Fibroblast of lung (primary cell): Measurements from ENCODE around the gene NINL. TPM values are rescaled to one million over a fixed set of nuclear protein-coding genes. Genes with fewer than 3 reads are reported as not detected.

Experiments
- DNase-seq, 2 donors: peaks; one replicate each; pipeline versions ENCODE4 v3.0.0 to v3.0.0-alpha.2; 2010; ENCODE audit warnings: low read depth in 2 of 2
- H2AFZ ChIP-seq: 2 replicates; pipeline ENCODE4 v1.5.1; 2012; ENCODE audit warnings: low read length, control low read depth, inconsistent platforms
- H3K27ac ChIP-seq: 2 replicates; pipeline ENCODE4 v1.5.1; 2011; ENCODE audit warnings: low read length, control low read depth; ENCODE audit not compliant: insufficient read depth
- H3K27me3 ChIP-seq: 2 replicates; pipeline ENCODE4 v1.5.1; 2011; ENCODE audit warnings: mild to moderate bottlenecking, low read length; ENCODE audit not compliant: control insufficient read depth, insufficient read depth
- H3K36me3 ChIP-seq: 2 replicates; pipeline ENCODE4 v1.5.1; 2011; ENCODE audit warnings: low read length; ENCODE audit not compliant: control insufficient read depth, insufficient read depth
- H3K4me1 ChIP-seq: 2 replicates; pipeline ENCODE4 v1.5.1; 2011; ENCODE audit warnings: low read length; ENCODE audit not compliant: control insufficient read depth, insufficient read depth; ENCODE audit errors: extremely low read depth
- H3K4me2 ChIP-seq: 2 replicates; pipeline ENCODE4 v1.5.1; 2011; ENCODE audit warnings: low read length, control low read depth; ENCODE audit not compliant: insufficient read depth; ENCODE audit errors: extremely low read depth
- H3K4me3 ChIP-seq, 4 experiments: fragments of 200-600 bp in 1 of 4; sonication (generic) in 1 of 4; replicated peaks in 1 of 4; 2 replicates each; pipeline ENCODE4 v1.5.1; 2011 to 2016; ENCODE audit warnings: low read length in 4 of 4, low read depth in 3 of 4, mild to moderate bottlenecking in 3 of 4, control low read depth in 2 of 4, inconsistent platforms in 1 of 4, mixed read lengths in 1 of 4; ENCODE audit not compliant: insufficient read depth in 1 of 4; ENCODE audit errors: control extremely low read depth in 1 of 4
- H3K79me2 ChIP-seq: 2 replicates; pipeline ENCODE4 v1.5.1; 2012; ENCODE audit warnings: mild to moderate bottlenecking, low read length, inconsistent platforms; ENCODE audit not compliant: control insufficient read depth, insufficient read depth
- H3K9ac ChIP-seq: 2 replicates; pipeline ENCODE4 v1.5.1; 2011; ENCODE audit warnings: mild to moderate bottlenecking, low read length, control low read depth; ENCODE audit not compliant: insufficient read depth
- H3K9me3 ChIP-seq: 2 replicates; pipeline ENCODE4 v1.5.1; 2012; ENCODE audit warnings: low read depth, low read length; ENCODE audit not compliant: control insufficient read depth, insufficient read depth
- H4K20me1 ChIP-seq: 2 replicates; pipeline ENCODE4 v1.5.1; 2011; ENCODE audit warnings: low read length; ENCODE audit not compliant: control insufficient read depth, insufficient read depth; ENCODE audit errors: extremely low read depth
- EZH2 ChIP-seq: IDR thresholded peaks from 2 replicates; pipeline ENCODE4 v1.5.1; 2012; ENCODE audit warnings: low read length, control low read depth, mild to moderate bottlenecking; ENCODE audit errors: missing control alignments
- polyA plus RNA-seq, 2 donors: library from polyadenylated mRNA; depleted of rRNA in 1 of 2; stranded (reverse) in 1 of 2; unstranded in 1 of 2; fragments of >200 nt; gene quantifications; 2 replicates each; pipeline ENCODE4 v1.2.1, GENCODE V29; 2011 to 2012; ENCODE audit warnings: missing spikeins in 1 of 2
- total RNA-seq: library from RNA; depleted of rRNA; stranded (reverse); fragments of >200 nt; gene quantifications from 2 replicates; pipeline ENCODE4 v1.2.1, GENCODE V29; 2014
- TF ChIP-seq, protein P1 (sequence below), 2 donors: IDR thresholded peaks in 1 of 2; conservative IDR thresholded peaks in 1 of 2; 1 replicate in 1 of 2; 2 replicates in 1 of 2; pipeline ENCODE4 v1.5.1; 2011 to 2012; ENCODE audit warnings: low read length in 2 of 2, control low read depth in 1 of 2, inconsistent platforms in 1 of 2, low read depth in 1 of 2, mild to moderate bottlenecking in 1 of 2

Gene NINL
- total and polyA plus RNA-seq, 2 donors (not counting 1 experiment from before 2014, with no cell fraction given): 4.4 to 16.3 TPM

DNA sequence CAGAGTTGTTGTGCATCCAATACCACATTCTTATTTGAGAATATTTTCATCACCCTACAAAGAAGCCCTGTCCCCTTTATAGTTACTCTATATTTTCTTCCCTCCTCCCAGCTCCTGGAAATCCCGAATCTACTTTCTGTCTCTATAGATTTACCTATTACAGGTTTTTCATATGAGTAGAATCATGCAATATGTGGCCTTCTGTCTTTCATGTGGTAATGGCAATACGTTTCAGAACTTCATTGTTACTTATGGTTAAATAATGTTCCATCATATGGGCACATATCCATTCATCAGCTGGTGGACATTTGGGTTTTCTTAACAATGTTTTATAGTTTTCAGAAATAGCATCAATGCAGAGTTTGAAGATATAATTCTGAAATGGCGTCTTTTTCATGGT, 160.8 kb downstream of the NINL start:
- no peak overlapping the region for H3K27ac ChIP-seq
- DNase-seq: no peak
- H3K4me1 ChIP-seq: no peaks in the 10 kb centered on the region
- H3K79me2 ChIP-seq: no peaks in the 10 kb centered on the region
- H3K27me3 ChIP-seq: no peaks in the 10 kb centered on the region
- no peaks in the 10 kb centered on the region for H4K20me1 ChIP-seq
- H3K9me3 ChIP-seq: no peaks in the 10 kb centered on the region
- no peak overlapping the region for H3K4me3 ChIP-seq
- no peak overlapping the region for H2AFZ ChIP-seq
- no peak overlapping the region for H3K9ac ChIP-seq
- no peak overlapping the region for H3K4me2 ChIP-seq
- TF ChIP-seq, protein P1, sequence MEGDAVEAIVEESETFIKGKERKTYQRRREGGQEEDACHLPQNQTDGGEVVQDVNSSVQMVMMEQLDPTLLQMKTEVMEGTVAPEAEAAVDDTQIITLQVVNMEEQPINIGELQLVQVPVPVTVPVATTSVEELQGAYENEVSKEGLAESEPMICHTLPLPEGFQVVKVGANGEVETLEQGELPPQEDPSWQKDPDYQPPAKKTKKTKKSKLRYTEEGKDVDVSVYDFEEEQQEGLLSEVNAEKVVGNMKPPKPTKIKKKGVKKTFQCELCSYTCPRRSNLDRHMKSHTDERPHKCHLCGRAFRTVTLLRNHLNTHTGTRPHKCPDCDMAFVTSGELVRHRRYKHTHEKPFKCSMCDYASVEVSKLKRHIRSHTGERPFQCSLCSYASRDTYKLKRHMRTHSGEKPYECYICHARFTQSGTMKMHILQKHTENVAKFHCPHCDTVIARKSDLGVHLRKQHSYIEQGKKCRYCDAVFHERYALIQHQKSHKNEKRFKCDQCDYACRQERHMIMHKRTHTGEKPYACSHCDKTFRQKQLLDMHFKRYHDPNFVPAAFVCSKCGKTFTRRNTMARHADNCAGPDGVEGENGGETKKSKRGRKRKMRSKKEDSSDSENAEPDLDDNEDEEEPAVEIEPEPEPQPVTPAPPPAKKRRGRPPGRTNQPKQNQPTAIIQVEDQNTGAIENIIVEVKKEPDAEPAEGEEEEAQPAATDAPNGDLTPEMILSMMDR (conservative IDR thresholded peaks at IDR 0.05 in 1 of 2, IDR thresholded peaks at IDR 0.05 in 1 of 2; ENCODE audit: low read depth in 1 of 2, low read length in 2 of 2): no peak
- no peak for TF ChIP-seq EZH2
- H3K36me3 ChIP-seq: no peaks in the 10 kb centered on the region

DNA sequence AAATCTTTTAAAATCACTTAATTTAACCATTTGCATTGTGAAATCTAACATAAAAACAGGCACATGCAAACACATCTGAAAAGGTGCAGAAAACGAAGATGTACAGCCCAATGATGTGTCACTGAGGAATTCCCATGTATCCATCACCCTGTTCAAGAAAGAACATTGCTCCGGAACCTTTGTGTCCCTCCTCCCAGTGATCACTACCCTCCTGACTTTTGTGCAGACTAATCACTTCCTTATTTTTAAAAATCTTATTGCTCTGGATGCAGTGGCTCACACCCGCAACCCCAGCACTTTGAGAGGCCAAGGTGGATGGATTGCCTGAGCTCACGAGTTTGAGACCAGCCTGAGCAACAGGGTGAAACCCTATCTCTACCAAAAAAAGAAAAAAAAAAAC, 163.3 kb downstream of the NINL start:
- H3K36me3 ChIP-seq: peaks cover 7% of the 10 kb centered on the region
- H3K79me2 ChIP-seq: no peaks in the 10 kb centered on the region
- DNase-seq: no peak

DNA sequence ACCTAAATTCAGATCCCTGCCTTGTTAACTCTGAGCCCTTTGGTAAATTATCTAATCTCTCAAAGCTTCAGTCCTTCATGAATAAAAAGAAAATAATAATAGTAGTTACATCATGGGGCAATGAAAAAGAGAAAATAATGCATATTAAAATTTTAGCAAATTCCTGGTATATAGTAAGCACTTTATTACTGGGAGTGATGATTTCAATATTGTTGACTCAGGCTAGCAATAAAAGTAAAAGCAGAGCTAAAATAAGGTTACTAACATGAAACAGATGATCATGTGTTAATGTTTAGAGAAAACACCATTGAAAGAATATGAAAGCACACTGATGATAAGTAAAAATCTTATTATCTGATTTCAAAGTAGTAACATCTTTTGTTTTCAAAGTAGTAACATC, 164.2 kb downstream of the NINL start:
- no peak for TF ChIP-seq EZH2
- TF ChIP-seq, protein P1 (conservative IDR thresholded peaks at IDR 0.05 in 1 of 2, IDR thresholded peaks at IDR 0.05 in 1 of 2; ENCODE audit: low read depth in 1 of 2, low read length in 2 of 2): no peak
- H3K4me2 ChIP-seq: no peak overlapping the region
- no peaks in the 10 kb centered on the region for H3K9me3 ChIP-seq
- H3K4me3 ChIP-seq: no peak overlapping the region
- peaks cover 3% of the 10 kb centered on the region for H3K4me1 ChIP-seq
- H3K27ac ChIP-seq: no peak overlapping the region
- H3K9ac ChIP-seq: no peak overlapping the region
- H4K20me1 ChIP-seq: no peaks in the 10 kb centered on the region
- no peak for DNase-seq
- H3K79me2 ChIP-seq: no peaks in the 10 kb centered on the region
- no peaks in the 10 kb centered on the region for H3K27me3 ChIP-seq
- H3K36me3 ChIP-seq: peaks cover 7% of the 10 kb centered on the region
- H2AFZ ChIP-seq: no peak overlapping the region

More for the DNA sequence above, 163.3 kb downstream of the NINL start:
- H2AFZ ChIP-seq: no peak overlapping the region
- no peak overlapping the region for H3K9ac ChIP-seq
- no peak overlapping the region for H3K4me3 ChIP-seq
- no peak overlapping the region for H3K27ac ChIP-seq
- TF ChIP-seq EZH2: no peak
- peaks cover 3% of the 10 kb centered on the region for H3K4me1 ChIP-seq
- H3K4me2 ChIP-seq: no peak overlapping the region
- H3K9me3 ChIP-seq: no peaks in the 10 kb centered on the region
- H3K27me3 ChIP-seq: no peaks in the 10 kb centered on the region
- H4K20me1 ChIP-seq: no peaks in the 10 kb centered on the region
